BE2C (cell line): ENCODE results near the gene EXOC6B.

Experiments
- DNase-seq: peaks from one replicate; pipeline ENCODE4 v3.0.0-alpha.2; 2020
- H3K27me3 ChIP-seq: fragments of 250-450 bp; sonication (Bioruptor Pico); 2 replicates; pipeline ENCODE4 v1.5.1; 2020; ENCODE audit warnings: mild to moderate bottlenecking
- H3K36me3 ChIP-seq: fragments of 250-450 bp; sonication (Bioruptor Pico); 2 replicates; pipeline ENCODE4 v1.5.1; 2020; ENCODE audit warnings: mild to moderate bottlenecking
- H3K4me1 ChIP-seq: fragments of 250-450 bp; sonication (Bioruptor Pico); 2 replicates; pipeline ENCODE4 v1.5.1; 2020
- H3K4me3 ChIP-seq: 2 replicates; pipeline ENCODE4 v1.5.1; 2011; ENCODE audit warnings: low read depth, low read length
- H3K9me3 ChIP-seq: fragments of 250-450 bp; sonication (Bioruptor Pico); 2 replicates; pipeline ENCODE4 v1.5.1; 2020
- TF ChIP-seq, protein P1 (sequence below): IDR thresholded peaks from 2 replicates; pipeline ENCODE4 v1.5.1; 2012; ENCODE audit warnings: mild to moderate bottlenecking, low read depth, low read length

EXOC6B gene

DNA sequence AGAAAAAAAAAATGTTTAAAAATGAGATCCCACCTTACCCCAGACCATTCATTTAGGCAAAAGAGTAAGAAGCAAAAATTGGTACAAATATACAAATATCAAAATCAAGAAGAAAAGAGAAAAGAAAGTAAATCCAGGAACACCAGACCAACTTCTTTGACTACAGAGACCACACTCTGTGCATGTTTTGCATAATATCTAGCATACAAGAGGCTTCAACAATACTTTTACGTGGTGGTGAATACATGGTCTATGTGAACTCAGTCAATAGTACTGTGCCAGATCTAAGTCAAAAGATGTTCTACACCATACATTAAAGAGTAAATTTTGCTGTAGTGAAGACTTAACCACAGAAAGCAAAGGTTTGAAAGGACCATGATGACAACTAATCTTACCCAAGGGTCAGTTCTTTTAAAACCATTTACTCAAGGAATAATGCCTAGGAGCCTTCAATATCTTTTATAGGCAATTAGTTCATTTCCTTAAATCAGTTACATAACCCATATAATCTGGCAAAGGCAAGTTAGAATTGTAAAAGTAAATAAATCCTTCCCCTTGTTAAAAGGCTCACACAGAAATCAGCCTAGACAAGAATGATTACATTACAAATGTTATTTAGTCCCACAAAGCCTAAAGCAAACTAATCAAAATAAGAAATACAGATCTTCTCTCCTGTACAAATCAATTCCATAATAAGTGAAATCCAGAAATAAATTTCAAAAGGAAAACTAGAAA is 115.2 kb downstream of the EXOC6B start:
- H3K9me3 ChIP-seq = no peaks in the 10 kb centered on the region
- H3K4me1 ChIP-seq = no peaks in the 10 kb centered on the region
- DNase-seq = no peak
- TF ChIP-seq, protein P1, sequence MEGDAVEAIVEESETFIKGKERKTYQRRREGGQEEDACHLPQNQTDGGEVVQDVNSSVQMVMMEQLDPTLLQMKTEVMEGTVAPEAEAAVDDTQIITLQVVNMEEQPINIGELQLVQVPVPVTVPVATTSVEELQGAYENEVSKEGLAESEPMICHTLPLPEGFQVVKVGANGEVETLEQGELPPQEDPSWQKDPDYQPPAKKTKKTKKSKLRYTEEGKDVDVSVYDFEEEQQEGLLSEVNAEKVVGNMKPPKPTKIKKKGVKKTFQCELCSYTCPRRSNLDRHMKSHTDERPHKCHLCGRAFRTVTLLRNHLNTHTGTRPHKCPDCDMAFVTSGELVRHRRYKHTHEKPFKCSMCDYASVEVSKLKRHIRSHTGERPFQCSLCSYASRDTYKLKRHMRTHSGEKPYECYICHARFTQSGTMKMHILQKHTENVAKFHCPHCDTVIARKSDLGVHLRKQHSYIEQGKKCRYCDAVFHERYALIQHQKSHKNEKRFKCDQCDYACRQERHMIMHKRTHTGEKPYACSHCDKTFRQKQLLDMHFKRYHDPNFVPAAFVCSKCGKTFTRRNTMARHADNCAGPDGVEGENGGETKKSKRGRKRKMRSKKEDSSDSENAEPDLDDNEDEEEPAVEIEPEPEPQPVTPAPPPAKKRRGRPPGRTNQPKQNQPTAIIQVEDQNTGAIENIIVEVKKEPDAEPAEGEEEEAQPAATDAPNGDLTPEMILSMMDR = no peak
- no peaks in the 10 kb centered on the region for H3K36me3 ChIP-seq
- H3K4me3 ChIP-seq = no peak overlapping the region
- no peaks in the 10 kb centered on the region for H3K27me3 ChIP-seq

DNA sequence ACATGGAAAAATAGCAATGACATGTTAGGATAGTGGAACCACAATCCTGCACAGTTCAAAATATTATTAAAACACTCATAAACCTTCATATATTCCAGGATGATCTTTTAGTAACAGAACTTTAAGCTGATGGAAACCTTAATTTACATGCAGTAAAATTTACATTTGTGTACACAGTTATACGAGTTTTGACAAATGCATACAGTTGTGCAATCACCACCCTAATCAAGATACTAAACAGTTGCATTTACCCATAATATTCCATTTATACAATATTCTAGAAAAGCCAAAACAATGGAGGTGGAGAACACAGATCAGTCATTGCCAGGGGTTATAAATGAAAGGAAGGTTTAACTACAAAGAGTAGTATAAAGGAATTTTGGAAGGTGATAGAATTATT is 117.6 kb downstream of the EXOC6B start:
- TF ChIP-seq, protein P1 = no peak
- no peaks in the 10 kb centered on the region for H3K4me1 ChIP-seq
- no peak overlapping the region for H3K4me3 ChIP-seq
- H3K27me3 ChIP-seq = no peaks in the 10 kb centered on the region
- no peaks in the 10 kb centered on the region for H3K9me3 ChIP-seq
- DNase-seq = no peak
- H3K36me3 ChIP-seq = no peaks in the 10 kb centered on the region

DNA sequence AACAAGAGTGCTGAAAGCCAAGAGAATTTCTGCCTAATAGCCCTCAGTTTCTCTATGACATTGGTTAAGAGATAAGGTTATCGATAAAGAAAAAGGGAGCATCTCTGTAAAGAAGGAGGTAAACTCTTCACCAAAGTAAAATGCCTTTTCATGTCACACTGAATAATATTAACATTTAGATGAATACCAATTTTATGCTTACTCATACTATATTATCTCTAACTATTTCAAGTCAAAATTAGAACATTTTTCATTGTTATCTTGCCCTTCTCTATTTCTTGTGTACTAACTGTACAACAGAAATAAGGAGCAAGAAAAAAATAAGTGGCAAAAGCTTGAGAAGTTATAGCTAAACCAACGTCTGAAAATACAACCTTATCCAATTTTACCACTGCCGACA is 127.5 kb downstream of the EXOC6B start:
- H3K4me3 ChIP-seq = no peak overlapping the region
- TF ChIP-seq, protein P1 = no peak
- H3K36me3 ChIP-seq = no peaks in the 10 kb centered on the region
- H3K9me3 ChIP-seq = no peaks in the 10 kb centered on the region
- DNase-seq = no peak
- no peaks in the 10 kb centered on the region for H3K4me1 ChIP-seq
- no peaks in the 10 kb centered on the region for H3K27me3 ChIP-seq

DNA sequence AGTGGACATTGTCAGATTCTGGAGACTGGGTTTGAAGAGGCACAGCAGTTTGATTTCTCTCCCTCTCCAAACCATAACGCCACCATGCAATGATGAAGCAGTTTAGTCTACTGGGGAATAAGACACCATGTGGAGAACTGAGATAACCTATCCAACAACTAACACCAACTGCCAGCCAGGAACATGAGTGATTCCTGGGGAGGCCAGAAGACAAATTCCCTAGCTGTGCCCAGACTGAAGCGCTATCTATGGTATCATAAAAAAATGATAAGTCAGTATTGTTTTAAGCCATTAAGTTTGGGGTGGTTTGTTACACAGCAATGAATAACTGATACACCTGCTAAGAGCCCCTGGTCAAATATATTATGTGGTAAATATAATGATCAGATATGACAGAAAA is 129.3 kb downstream of the EXOC6B start:
- no peak for DNase-seq
- no peaks in the 10 kb centered on the region for H3K9me3 ChIP-seq
- H3K4me3 ChIP-seq = no peak overlapping the region
- H3K27me3 ChIP-seq = no peaks in the 10 kb centered on the region
- no peaks in the 10 kb centered on the region for H3K4me1 ChIP-seq
- TF ChIP-seq, protein P1 = no peak
- no peaks in the 10 kb centered on the region for H3K36me3 ChIP-seq

DNA sequence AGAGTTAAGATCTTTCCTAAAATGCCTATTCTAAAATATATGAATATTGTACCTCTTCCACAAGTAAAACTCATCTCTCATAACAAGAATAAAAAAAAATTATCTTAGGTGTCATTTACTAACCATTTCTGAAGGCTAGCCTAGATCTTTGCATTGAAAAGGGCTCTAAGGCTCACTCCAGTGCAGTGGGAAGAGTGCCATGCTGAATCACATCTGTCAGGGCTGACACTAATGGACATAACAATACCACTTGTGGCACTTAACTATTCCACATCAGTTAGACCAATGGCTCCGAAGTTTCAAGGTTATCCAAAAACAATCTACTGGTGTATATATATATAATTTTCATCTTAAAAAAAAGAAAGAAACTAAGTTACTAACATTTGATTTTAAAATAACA is 130.2 kb downstream of the EXOC6B start:
- no peaks in the 10 kb centered on the region for H3K4me1 ChIP-seq
- H3K27me3 ChIP-seq = no peaks in the 10 kb centered on the region
- H3K36me3 ChIP-seq = no peaks in the 10 kb centered on the region
- no peak overlapping the region for H3K4me3 ChIP-seq
- H3K9me3 ChIP-seq = no peaks in the 10 kb centered on the region
- TF ChIP-seq, protein P1 = no peak
- no peak for DNase-seq

DNA sequence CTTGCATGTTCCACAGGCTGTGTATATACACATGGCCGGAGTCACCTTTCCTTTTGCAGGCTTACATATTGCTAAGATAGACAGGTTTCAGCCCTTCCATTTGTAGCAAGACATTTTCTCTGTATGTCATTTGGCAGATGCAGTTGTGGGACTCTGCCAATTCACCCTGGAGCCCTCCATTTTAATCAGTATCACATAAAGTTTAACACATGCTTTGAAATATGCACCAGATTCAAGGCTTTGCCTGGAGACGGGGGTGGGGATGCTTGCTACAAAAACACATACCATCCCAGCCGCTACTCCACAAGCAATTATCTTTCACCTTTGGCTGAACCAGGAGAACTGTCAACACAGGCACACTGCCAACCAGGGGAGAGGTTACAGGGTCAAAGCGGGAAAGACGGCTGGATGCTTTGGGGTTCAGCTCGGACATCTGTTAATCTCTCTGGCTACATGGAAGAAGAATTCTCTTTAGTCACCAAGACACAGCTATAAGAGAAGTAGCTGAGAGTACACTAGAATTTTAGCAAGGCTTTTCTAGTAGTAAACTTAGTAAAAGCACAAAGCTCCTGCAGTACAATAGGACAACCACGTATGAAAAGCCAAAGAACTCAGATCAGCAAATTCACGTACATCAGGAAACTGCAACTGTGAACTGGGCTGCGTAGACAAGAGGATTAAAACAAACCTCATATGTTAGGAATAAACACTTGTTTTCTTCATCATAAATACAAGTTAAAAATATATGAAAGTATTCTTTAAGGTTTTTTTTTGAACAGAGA is 130.9 kb downstream of the EXOC6B start:
- TF ChIP-seq, protein P1 = no peak
- H3K36me3 ChIP-seq = no peaks in the 10 kb centered on the region
- no peak for DNase-seq
- no peaks in the 10 kb centered on the region for H3K9me3 ChIP-seq
- H3K4me3 ChIP-seq = no peak overlapping the region
- no peaks in the 10 kb centered on the region for H3K27me3 ChIP-seq
- no peaks in the 10 kb centered on the region for H3K4me1 ChIP-seq
